Keratinocyte (primary cell): ENCODE data around the gene MLF2. TPM values are rescaled to one million over a fixed set of nuclear protein-coding genes. Genes with fewer than 3 reads are reported as not detected.

Experiments
- DNase-seq: peaks from one replicate; pipeline ENCODE4 v3.0.0-alpha.2; 2011; ENCODE audit warnings: low read depth, missing footprints, low spot score
- FAIRE-seq: peaks from 2 replicates; lab custom pipeline; 2011; peaks lifted over from hg19 to GRCh38; lab: Jason Lieb, UNC
- H2AFZ ChIP-seq: 2 replicates; pipeline ENCODE4 v1.6.0; 2012; ENCODE audit warnings: low read length, control low read depth, inconsistent platforms; ENCODE audit not compliant: control insufficient read depth
- H3K27ac ChIP-seq: 2 replicates; pipeline ENCODE4 v1.5.1; 2011; ENCODE audit warnings: low read length; ENCODE audit not compliant: control insufficient read depth, insufficient read depth
- H3K27me3 ChIP-seq: 3 replicates; pipeline ENCODE4 v1.6.0; 2011; ENCODE audit warnings: low read length; ENCODE audit not compliant: control insufficient read depth, insufficient read depth; ENCODE audit errors: extremely low read depth
- H3K36me3 ChIP-seq, 2 experiments: 2 replicates in 1 of 2; 3 replicates in 1 of 2; pipeline ENCODE4 v1.5.1; 2011; ENCODE audit warnings: low read length in 2 of 2, mild to moderate bottlenecking in 1 of 2; ENCODE audit not compliant: control insufficient read depth in 2 of 2, insufficient read depth in 2 of 2; ENCODE audit errors: extremely low read depth in 1 of 2
- H3K4me1 ChIP-seq: 3 replicates; pipeline ENCODE4 v1.5.1; 2011; ENCODE audit warnings: low read length; ENCODE audit not compliant: control insufficient read depth, insufficient read depth; ENCODE audit errors: extremely low read depth
- H3K4me2 ChIP-seq: 3 replicates; pipeline ENCODE4 v1.6.0; 2011; ENCODE audit warnings: low read depth, low read length; ENCODE audit not compliant: control insufficient read depth, insufficient read depth; ENCODE audit errors: extremely low read depth
- H3K4me3 ChIP-seq, 3 experiments: fragments of 200-600 bp in 1 of 3; sonication (generic) in 1 of 3; 2 replicates in 2 of 3; 3 replicates in 1 of 3; pipeline ENCODE4 v1.5.1; 2011 to 2016; ENCODE audit warnings: low read length in 3 of 3, mild to moderate bottlenecking in 3 of 3, control low read depth in 2 of 3, inconsistent platforms in 1 of 3, low read depth in 1 of 3, mixed read lengths in 1 of 3, mixed run types in 1 of 3, moderate library complexity in 1 of 3; ENCODE audit not compliant: control insufficient read depth in 2 of 3, insufficient read depth in 2 of 3; ENCODE audit errors: extremely low read depth in 1 of 3
- H3K79me2 ChIP-seq: 2 replicates; pipeline ENCODE4 v1.6.0; 2012; ENCODE audit warnings: low read length; ENCODE audit not compliant: control insufficient read depth, insufficient read depth
- H3K9ac ChIP-seq: 3 replicates; pipeline ENCODE4 v1.6.0; 2011; ENCODE audit warnings: low read length; ENCODE audit not compliant: control insufficient read depth, insufficient read depth; ENCODE audit errors: extremely low read depth
- H3K9me1 ChIP-seq: 3 replicates; pipeline ENCODE4 v1.6.0; 2011; ENCODE audit warnings: low read length; ENCODE audit not compliant: control insufficient read depth, insufficient read depth; ENCODE audit errors: extremely low read depth
- H3K9me3 ChIP-seq: 2 replicates; pipeline ENCODE4 v1.5.1; 2012; ENCODE audit warnings: low read depth, low read length; ENCODE audit not compliant: control insufficient read depth
- H4K20me1 ChIP-seq: 3 replicates; pipeline ENCODE4 v1.6.0; 2011; ENCODE audit warnings: low read length; ENCODE audit not compliant: control insufficient read depth, insufficient read depth; ENCODE audit errors: extremely low read depth
- CTCF ChIP-seq, 3 experiments: IDR thresholded peaks in 1 of 3; conservative IDR thresholded peaks in 1 of 3; optimal IDR thresholded peaks in 1 of 3; 2 replicates in 2 of 3; 3 replicates in 1 of 3; pipeline versions ENCODE3 to v1.5.1; 2011; ENCODE audit warnings: low read length in 3 of 3, mild to moderate bottlenecking in 3 of 3, moderate library complexity in 2 of 3, control low read depth in 1 of 3, inconsistent platforms in 1 of 3; ENCODE audit not compliant: insufficient read depth in 2 of 3; ENCODE audit errors: extremely low read depth in 1 of 3
- EZH2 ChIP-seq: IDR thresholded peaks from one replicate; pipeline ENCODE4 v1.6.1; 2012; ENCODE audit warnings: inconsistent platforms, mild to moderate bottlenecking, low read length, moderate library complexity
- dilution Hi-C: fragments of 300-500 bp; cut with MboI; formaldehyde crosslinking; loops from one replicate; pipeline ENCODE4 v1.7.0; 2020; ENCODE audit warnings: low sequenced_read_pairs; ENCODE audit not compliant: extremely low pct_ligation_motif_present
- polyA plus RNA-seq, 5 experiments: library from polyadenylated mRNA; depleted of rRNA in 3 of 5; stranded (reverse) in 3 of 5; stranded (forward) in 1 of 5; unstranded in 1 of 5; fragments of >200 nt; gene quantifications; 1 replicate in 1 of 5; 2 replicates in 3 of 5; 3 replicates in 1 of 5; pipeline versions ENCODE4 v1.2.1 to v1.2.3, GENCODE V29; 2011 to 2012; ENCODE audit warnings: missing spikeins in 2 of 5, low read depth in 1 of 5, low replicate concordance in 1 of 5

MLF2 gene
- polyA plus RNA-seq, 1 donor (not counting 4 experiments of a cell fraction or from before 2014, with no cell fraction given), result 317 TPM

- peak within 1 kb of the TSS; percentile 63 for H2AFZ ChIP-seq
- peaks cover 11% of the 10 kb centered on the region for H3K79me2 ChIP-seq
- no peak for TF ChIP-seq EZH2
- TF ChIP-seq CTCF (optimal IDR thresholded peaks at IDR 0.05 in 1 of 3, IDR thresholded peaks at IDR 0.05 in 1 of 3, conservative IDR thresholded peaks at IDR 0.05 in 1 of 3; ENCODE audit: extremely low read depth in 1 of 3, insufficient read depth in 2 of 3, low read length in 3 of 3), result no peak
- no peaks in the 10 kb centered on the region for H4K20me1 ChIP-seq
- H3K9me1 ChIP-seq, result no peaks in the 10 kb centered on the region
- H3K4me1 ChIP-seq, result peaks cover 32% of the 10 kb centered on the region
- H3K27ac ChIP-seq, result peak within 1 kb of the TSS; percentile 26
- peaks cover 0 to 6% of the 10 kb centered on the region in 2 experiments for H3K36me3 ChIP-seq
- peak within 1 kb of the TSS; percentile 66 to 90 (median 80) for H3K4me3 ChIP-seq
- DNase-seq (no peak), FAIRE-seq (peak; percentile 48)
- H3K9ac ChIP-seq, result peak within 1 kb of the TSS; percentile 80
- H3K4me2 ChIP-seq, result peak within 1 kb of the TSS; percentile 75
- no peaks in the 10 kb centered on the region for H3K9me3 ChIP-seq
- dilution Hi-C loops, result no loop called here
- H3K27me3 ChIP-seq, result no peaks in the 10 kb centered on the region
These were observed 13.0 kb upstream of the MLF2 start, which contains the start of gene PTMS for GRCh38 chr12:6765634-6766581. Gene PTMS, plus strand, starts transcription at chr12:6766363. Its CDS starts 343 bp downstream, at chr12:6766706.

GRCh38 chr12:6765048-6765633 lies 12.2 kb upstream of the MLF2 start:
- dilution Hi-C loops, result no loop called here
- H2AFZ ChIP-seq, result no peak overlapping the region

More at GRCh38 chr12:6765048-6765633, 12.2 kb upstream of the MLF2 start:
- Histone ChIP-seq H4K20me1 (no peaks in the 10 kb centered on the region), H3K27ac (peak overlapping the region; percentile 15), H3K27me3 (no peaks in the 10 kb centered on the region), H3K4me2 (peak overlapping the region; percentile 43), H3K4me1 (peaks cover 32% of the 10 kb centered on the region), H3K9me1 (no peaks in the 10 kb centered on the region), H3K9ac (no peak overlapping the region), H3K36me3 (peaks cover 0 to 3% of the 10 kb centered on the region in 2 experiments), H3K9me3 (no peaks in the 10 kb centered on the region), H3K4me3 (peak overlapping the region in 2 of 3 experiments; percentile 37 to 66), H3K79me2 (peaks cover 11% of the 10 kb centered on the region)
- FAIRE-seq (peak; percentile 43), DNase-seq (no peak)
- TF ChIP-seq CTCF (optimal IDR thresholded peaks at IDR 0.05 in 1 of 3, IDR thresholded peaks at IDR 0.05 in 1 of 3, conservative IDR thresholded peaks at IDR 0.05 in 1 of 3; ENCODE audit: extremely low read depth in 1 of 3, insufficient read depth in 2 of 3, low read length in 3 of 3) (no peak), EZH2 (no peak)
